Neural progenitor cell (in vitro differentiated cells): Measurements from ENCODE around the gene ZCCHC7.
"Not testable (repeated sequence)": the region's sequence is repeated elsewhere in the genome, so short reads cannot be mapped to it uniquely, and the experiment has no call there.

Source experiments
- EZH2 ChIP-seq: fragments of 200-600 bp; sonication (generic); IDR thresholded peaks from 2 replicates; pipeline ENCODE4 v1.6.1; 2017; ENCODE audit warnings: antibody characterized with exemption, mild to moderate bottlenecking, moderate library complexity
- TF ChIP-seq, protein P1 (sequence below): fragments of 200-600 bp; sonication (generic); IDR thresholded peaks from 2 replicates; pipeline ENCODE4 v1.5.1; 2017; ENCODE audit warnings: antibody characterized with exemption, mild to moderate bottlenecking

- TF ChIP-seq, protein P1, sequence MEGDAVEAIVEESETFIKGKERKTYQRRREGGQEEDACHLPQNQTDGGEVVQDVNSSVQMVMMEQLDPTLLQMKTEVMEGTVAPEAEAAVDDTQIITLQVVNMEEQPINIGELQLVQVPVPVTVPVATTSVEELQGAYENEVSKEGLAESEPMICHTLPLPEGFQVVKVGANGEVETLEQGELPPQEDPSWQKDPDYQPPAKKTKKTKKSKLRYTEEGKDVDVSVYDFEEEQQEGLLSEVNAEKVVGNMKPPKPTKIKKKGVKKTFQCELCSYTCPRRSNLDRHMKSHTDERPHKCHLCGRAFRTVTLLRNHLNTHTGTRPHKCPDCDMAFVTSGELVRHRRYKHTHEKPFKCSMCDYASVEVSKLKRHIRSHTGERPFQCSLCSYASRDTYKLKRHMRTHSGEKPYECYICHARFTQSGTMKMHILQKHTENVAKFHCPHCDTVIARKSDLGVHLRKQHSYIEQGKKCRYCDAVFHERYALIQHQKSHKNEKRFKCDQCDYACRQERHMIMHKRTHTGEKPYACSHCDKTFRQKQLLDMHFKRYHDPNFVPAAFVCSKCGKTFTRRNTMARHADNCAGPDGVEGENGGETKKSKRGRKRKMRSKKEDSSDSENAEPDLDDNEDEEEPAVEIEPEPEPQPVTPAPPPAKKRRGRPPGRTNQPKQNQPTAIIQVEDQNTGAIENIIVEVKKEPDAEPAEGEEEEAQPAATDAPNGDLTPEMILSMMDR, result not testable (repeated sequence)
- TF ChIP-seq EZH2, result not testable (repeated sequence)
Observed at GRCh38 chr9:37190739-37191138, 70.4 kb downstream of the ZCCHC7 start.
